K562 (cell line): ENCODE data around the gene MMP28. TPM values are rescaled to one million over a fixed set of nuclear protein-coding genes. Genes with fewer than 3 reads are reported as not detected.

Experiments
- EGR1 ChIP-seq: fragments of 450-650 bp; conservative IDR thresholded peaks from 2 replicates; pipeline ENCODE4 v1.6.1; 2017; ENCODE audit warnings: mild to moderate bottlenecking
- HNRNPUL1 ChIP-seq: fragments of 200-400 bp; formaldehyde crosslinking; IDR thresholded peaks from 2 replicates; pipeline ENCODE4 v1.6.1; 2017; ENCODE audit warnings: low read length
- MAZ ChIP-seq, 2 experiments: fragments of 450-650 bp in 1 of 2; sonication (generic) in 1 of 2; formaldehyde crosslinking; IDR thresholded peaks in 1 of 2; conservative IDR thresholded peaks in 1 of 2; 2 replicates each; pipeline versions ENCODE4 v1.4.0 to v1.5.0; 2020; ENCODE audit warnings: mild to moderate bottlenecking in 1 of 2, missing genetic modification reagents in 1 of 2
- ZNF121 ChIP-seq: sonication (generic); formaldehyde crosslinking; conservative IDR thresholded peaks from 2 replicates; pipeline ENCODE4 v1.8.0; 2022; ENCODE audit warnings: missing genetic modification reagents
- polyA plus RNA-seq, 8 experiments: library from polyadenylated mRNA; depleted of rRNA in 4 of 8; stranded (reverse) in 5 of 8; unstranded in 3 of 8; fragments of >200 nt; fragmentation: Nextera tagmentation in 2 of 8; fragmentation: Illumina TruSeq in 1 of 8; extraction: Ambion mirVana in 2 of 8; extraction: Trizol in 1 of 8; gene quantifications; 2 replicates each; pipeline versions ENCODE4 v1.2.1 to v1.2.3, GENCODE V29; 2011 to 2014; ENCODE audit warnings: inconsistent platforms in 1 of 8, missing spikeins in 1 of 8
- total RNA-seq, 7 experiments: library from RNA; depleted of rRNA in 6 of 7; stranded (reverse); fragments of >200 nt in 6 of 7; fragmentation: Illumina TruSeq in 2 of 7; extraction: Trizol in 2 of 7; gene quantifications; 2 replicates each; pipeline versions ENCODE4 v1.2.1 to v1.2.3, GENCODE V29; 2011 to 2021; ENCODE audit warnings: low replicate concordance in 1 of 7
- TF ChIP-seq, protein P1 (sequence below), 2 experiments: fragments of 450-650 bp; IDR thresholded peaks; 2 replicates each; pipeline ENCODE4 v1.6.1; 2016; ENCODE audit warnings: mild to moderate bottlenecking in 2 of 2, borderline replicate concordance in 1 of 2, low read depth in 1 of 2, moderate library complexity in 1 of 2
- TF ChIP-seq, protein P2 (sequence below): fragments of 450-650 bp; IDR thresholded peaks from 2 replicates; pipeline ENCODE4 v1.6.1; 2016; ENCODE audit warnings: mild to moderate bottlenecking, moderate library complexity

MMP28 gene
- total and polyA plus RNA-seq, 9 of the 15 experiments (the other 6 are each of a cell fraction or from before 2014, with no cell fraction given) = not detected

DNA sequence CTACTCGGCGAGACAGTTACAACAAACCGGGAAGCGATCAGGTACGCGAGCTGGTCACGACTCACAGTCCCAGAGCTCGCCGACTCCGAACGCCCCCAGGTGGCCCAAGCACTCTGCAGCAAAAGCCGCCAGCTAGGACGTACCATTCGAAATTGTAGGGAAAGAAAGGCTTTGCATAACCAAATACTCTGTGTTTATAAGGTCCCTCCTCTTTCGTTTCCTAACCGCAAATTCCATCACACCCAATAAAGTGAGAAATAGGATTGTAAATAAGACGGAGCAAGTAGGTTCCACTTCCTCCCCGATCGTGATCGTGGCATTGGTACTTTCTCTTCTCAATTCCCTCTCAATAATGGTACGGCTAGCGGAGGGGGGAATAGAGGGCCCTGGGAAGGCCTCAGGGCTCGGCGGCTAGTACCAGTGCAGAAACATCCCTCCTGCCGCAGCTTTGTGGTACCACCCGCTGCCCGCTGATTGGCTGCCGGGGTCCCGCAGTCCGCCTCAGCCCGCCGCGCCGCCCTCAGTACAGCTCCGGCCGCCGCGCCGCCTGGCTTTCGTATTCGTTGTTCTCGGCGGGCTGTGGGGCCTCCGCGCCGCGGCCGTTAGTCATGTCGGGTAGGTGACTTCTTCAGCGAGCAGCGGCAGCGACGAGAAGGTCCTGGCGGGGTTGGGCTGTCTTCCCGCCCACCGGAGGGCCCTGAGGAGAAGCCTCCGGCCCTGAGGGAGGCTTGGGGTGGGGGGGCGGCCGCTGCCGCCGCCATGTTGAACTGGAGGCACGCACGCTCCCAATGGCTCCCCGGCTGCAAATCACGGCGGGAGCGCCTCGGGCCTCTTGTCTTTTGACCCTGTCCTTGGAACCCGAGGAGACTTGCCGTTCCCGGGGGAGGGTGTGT lies 13.8 kb upstream of the MMP28 start, which contains the start of gene TAF15 (continued):
- TF ChIP-seq, protein P1, sequence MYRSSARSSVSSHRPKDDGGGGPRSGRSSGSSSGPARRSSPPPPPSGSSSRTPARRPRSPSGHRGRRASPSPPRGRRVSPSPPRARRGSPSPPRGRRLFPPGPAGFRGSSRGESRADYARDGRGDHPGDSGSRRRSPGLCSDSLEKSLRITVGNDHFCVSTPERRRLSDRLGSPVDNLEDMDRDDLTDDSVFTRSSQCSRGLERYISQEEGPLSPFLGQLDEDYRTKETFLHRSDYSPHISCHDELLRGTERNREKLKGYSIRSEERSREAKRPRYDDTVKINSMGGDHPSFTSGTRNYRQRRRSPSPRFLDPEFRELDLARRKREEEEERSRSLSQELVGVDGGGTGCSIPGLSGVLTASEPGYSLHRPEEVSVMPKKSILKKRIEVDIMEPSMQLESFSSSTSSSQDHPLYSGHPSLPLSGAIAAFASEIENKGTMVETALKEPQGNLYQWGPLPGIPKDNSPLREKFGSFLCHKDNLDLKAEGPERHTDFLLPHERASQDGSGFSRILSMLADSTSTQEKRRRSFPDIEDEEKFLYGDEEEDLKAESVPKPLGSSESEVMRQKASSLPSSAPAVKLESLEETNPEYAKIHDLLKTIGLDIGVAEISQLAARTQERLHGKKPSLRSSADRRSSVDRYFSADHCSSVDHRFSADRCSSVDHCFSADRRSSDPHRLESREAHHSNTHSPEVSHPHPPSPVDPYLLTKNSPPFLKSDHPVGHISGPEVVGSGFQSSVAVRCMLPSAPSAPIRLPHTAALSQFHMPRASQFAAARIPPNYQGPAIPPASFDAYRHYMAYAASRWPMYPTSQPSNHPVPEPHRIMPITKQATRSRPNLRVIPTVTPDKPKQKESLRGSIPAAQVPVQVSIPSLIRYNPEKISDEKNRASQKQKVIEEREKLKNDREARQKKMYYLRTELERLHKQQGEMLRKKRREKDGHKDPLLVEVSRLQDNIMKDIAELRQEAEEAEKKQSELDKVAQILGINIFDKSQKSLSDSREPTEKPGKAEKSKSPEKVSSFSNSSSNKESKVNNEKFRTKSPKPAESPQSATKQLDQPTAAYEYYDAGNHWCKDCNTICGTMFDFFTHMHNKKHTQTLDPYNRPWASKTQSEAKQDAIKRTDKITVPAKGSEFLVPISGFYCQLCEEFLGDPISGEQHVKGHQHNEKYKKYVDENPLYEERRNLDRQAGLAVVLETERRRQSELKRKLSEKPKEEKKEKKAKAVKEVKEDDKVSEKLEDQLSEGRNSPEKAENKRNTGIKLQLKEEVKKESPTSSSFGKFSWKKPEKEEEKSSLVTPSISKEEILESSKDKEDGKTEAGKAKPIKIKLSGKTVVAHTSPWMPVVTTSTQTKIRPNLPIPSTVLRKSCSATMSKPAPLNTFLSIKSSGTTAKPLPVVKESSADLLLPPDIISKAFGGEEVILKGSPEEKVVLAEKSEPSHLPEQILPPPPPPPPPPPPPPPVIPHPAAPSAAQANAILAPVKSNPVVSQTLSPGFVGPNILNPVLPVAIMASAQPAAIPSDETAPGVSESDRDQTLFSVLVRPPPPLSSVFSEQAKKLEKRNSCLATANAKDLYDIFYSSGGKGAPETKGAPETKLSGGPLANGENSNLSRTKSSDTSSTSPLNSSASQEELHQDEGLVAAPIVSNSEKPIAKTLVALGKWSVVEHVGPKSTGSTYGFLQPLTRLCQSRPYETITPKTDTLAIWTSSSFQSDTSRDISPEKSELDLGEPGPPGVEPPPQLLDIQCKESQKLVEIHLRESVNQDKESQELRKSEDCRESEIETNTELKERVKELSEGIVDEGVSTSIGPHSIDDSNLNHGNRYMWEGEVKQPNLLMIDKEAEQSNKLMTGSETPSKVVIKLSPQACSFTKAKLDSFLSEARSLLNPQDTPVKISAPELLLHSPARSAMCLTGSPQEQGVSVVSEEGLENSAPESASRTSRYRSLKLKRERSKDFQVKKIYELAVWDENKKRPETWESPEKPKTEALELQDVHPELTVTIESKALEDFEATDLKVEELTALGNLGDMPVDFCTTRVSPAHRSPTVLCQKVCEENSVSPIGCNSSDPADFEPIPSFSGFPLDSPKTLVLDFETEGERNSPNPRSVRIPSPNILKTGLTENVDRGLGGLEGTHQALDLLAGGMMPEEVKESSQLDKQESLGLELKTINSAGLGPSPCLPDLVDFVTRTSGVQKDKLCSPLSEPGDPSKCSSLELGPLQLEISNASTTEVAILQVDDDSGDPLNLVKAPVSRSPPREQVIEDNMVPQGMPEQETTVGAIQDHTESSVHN (IDR thresholded peaks at IDR 0.05; ENCODE audit: borderline replicate concordance in 1 of 2, low read depth in 1 of 2) = no peak
- TF ChIP-seq ZNF121 (CRISPR knock-in tag) (no peak), EGR1 (no peak), MAZ (CRISPR knock-in tag; conservative IDR thresholded peaks at IDR 0.05 in 1 of 2, IDR thresholded peaks at IDR 0.05 in 1 of 2) (peak; percentile 67 to 85), HNRNPUL1 (no peak)
- TF ChIP-seq, protein P2, sequence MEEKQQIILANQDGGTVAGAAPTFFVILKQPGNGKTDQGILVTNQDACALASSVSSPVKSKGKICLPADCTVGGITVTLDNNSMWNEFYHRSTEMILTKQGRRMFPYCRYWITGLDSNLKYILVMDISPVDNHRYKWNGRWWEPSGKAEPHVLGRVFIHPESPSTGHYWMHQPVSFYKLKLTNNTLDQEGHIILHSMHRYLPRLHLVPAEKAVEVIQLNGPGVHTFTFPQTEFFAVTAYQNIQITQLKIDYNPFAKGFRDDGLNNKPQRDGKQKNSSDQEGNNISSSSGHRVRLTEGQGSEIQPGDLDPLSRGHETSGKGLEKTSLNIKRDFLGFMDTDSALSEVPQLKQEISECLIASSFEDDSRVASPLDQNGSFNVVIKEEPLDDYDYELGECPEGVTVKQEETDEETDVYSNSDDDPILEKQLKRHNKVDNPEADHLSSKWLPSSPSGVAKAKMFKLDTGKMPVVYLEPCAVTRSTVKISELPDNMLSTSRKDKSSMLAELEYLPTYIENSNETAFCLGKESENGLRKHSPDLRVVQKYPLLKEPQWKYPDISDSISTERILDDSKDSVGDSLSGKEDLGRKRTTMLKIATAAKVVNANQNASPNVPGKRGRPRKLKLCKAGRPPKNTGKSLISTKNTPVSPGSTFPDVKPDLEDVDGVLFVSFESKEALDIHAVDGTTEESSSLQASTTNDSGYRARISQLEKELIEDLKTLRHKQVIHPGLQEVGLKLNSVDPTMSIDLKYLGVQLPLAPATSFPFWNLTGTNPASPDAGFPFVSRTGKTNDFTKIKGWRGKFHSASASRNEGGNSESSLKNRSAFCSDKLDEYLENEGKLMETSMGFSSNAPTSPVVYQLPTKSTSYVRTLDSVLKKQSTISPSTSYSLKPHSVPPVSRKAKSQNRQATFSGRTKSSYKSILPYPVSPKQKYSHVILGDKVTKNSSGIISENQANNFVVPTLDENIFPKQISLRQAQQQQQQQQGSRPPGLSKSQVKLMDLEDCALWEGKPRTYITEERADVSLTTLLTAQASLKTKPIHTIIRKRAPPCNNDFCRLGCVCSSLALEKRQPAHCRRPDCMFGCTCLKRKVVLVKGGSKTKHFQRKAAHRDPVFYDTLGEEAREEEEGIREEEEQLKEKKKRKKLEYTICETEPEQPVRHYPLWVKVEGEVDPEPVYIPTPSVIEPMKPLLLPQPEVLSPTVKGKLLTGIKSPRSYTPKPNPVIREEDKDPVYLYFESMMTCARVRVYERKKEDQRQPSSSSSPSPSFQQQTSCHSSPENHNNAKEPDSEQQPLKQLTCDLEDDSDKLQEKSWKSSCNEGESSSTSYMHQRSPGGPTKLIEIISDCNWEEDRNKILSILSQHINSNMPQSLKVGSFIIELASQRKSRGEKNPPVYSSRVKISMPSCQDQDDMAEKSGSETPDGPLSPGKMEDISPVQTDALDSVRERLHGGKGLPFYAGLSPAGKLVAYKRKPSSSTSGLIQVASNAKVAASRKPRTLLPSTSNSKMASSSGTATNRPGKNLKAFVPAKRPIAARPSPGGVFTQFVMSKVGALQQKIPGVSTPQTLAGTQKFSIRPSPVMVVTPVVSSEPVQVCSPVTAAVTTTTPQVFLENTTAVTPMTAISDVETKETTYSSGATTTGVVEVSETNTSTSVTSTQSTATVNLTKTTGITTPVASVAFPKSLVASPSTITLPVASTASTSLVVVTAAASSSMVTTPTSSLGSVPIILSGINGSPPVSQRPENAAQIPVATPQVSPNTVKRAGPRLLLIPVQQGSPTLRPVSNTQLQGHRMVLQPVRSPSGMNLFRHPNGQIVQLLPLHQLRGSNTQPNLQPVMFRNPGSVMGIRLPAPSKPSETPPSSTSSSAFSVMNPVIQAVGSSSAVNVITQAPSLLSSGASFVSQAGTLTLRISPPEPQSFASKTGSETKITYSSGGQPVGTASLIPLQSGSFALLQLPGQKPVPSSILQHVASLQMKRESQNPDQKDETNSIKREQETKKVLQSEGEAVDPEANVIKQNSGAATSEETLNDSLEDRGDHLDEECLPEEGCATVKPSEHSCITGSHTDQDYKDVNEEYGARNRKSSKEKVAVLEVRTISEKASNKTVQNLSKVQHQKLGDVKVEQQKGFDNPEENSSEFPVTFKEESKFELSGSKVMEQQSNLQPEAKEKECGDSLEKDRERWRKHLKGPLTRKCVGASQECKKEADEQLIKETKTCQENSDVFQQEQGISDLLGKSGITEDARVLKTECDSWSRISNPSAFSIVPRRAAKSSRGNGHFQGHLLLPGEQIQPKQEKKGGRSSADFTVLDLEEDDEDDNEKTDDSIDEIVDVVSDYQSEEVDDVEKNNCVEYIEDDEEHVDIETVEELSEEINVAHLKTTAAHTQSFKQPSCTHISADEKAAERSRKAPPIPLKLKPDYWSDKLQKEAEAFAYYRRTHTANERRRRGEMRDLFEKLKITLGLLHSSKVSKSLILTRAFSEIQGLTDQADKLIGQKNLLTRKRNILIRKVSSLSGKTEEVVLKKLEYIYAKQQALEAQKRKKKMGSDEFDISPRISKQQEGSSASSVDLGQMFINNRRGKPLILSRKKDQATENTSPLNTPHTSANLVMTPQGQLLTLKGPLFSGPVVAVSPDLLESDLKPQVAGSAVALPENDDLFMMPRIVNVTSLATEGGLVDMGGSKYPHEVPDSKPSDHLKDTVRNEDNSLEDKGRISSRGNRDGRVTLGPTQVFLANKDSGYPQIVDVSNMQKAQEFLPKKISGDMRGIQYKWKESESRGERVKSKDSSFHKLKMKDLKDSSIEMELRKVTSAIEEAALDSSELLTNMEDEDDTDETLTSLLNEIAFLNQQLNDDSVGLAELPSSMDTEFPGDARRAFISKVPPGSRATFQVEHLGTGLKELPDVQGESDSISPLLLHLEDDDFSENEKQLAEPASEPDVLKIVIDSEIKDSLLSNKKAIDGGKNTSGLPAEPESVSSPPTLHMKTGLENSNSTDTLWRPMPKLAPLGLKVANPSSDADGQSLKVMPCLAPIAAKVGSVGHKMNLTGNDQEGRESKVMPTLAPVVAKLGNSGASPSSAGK = peak; percentile 51; the same call in 1 of the 2 replicates
